Neural cell (in vitro differentiated cells): ENCODE results near the gene CDKN3. TPM values are rescaled to one million over a fixed set of nuclear protein-coding genes. Genes with fewer than 3 reads are reported as not detected.

Experiments used
- H2AFZ ChIP-seq: fragments of 200-600, 300-800 bp; sonication (generic), shearing (Covaris generic); 2 replicates; pipeline ENCODE4 v1.6.0; 2014; ENCODE audit warnings: low read depth, mild to moderate bottlenecking, antibody characterized with exemption, low read length, moderate library complexity
- H3F3A ChIP-seq: fragments of 200-600 bp; shearing (Covaris generic); 2 replicates; pipeline ENCODE4 v1.6.1; 2016; ENCODE audit warnings: mild to moderate bottlenecking, moderate library complexity, mixed read lengths, antibody characterized with exemption, low read length; ENCODE audit not compliant: insufficient read depth, poor library complexity, severe bottlenecking
- H3K27ac ChIP-seq: fragments of 200-600, 300-800 bp; sonication (generic), shearing (Covaris generic); 2 replicates; pipeline ENCODE4 v1.5.1; 2014; ENCODE audit warnings: mild to moderate bottlenecking, low read length, moderate library complexity
- H3K27me3 ChIP-seq: fragments of 300-800, 200-600 bp; sonication (generic), shearing (Covaris generic); 2 replicates; pipeline ENCODE4 v1.6.0; 2014; ENCODE audit warnings: mild to moderate bottlenecking, low read depth, low read length, moderate library complexity; ENCODE audit not compliant: insufficient read depth
- H3K36me3 ChIP-seq: fragments of 300-800, 200-600 bp; sonication (generic), shearing (Covaris generic); 2 replicates; pipeline ENCODE4 v1.5.1; 2014; ENCODE audit warnings: mild to moderate bottlenecking, antibody characterized with exemption, low read length, moderate library complexity; ENCODE audit not compliant: insufficient read depth
- H3K4me2 ChIP-seq: fragments of 300-800, 200-600 bp; sonication (generic), shearing (Covaris generic); 2 replicates; pipeline ENCODE4 v1.6.0; 2014; ENCODE audit warnings: mild to moderate bottlenecking, low read length
- H3K4me3 ChIP-seq: fragments of 300-800, 200-600 bp; sonication (generic), shearing (Covaris generic); 2 replicates; pipeline ENCODE4 v1.5.1; 2014; ENCODE audit warnings: mild to moderate bottlenecking, low read length, moderate library complexity
- H3K79me2 ChIP-seq: fragments of 200-600 bp; shearing (Covaris generic); replicated peaks from 2 replicates; pipeline ENCODE4 v1.6.0; 2014; ENCODE audit warnings: mild to moderate bottlenecking, low read length, moderate library complexity; ENCODE audit not compliant: insufficient read depth
- H3K9ac ChIP-seq: fragments of 300-800, 200-600 bp; sonication (generic), shearing (Covaris generic); 2 replicates; pipeline ENCODE4 v1.6.1; 2016; ENCODE audit warnings: mild to moderate bottlenecking, low read length, mixed read lengths
- H3K9me2 ChIP-seq: fragments of 200-600 bp; shearing (Covaris generic); 2 replicates; pipeline ENCODE4 v1.6.1; 2016; ENCODE audit warnings: mild to moderate bottlenecking, low read length, mixed read lengths; ENCODE audit not compliant: insufficient read depth
- H3K9me3 ChIP-seq: fragments of 200-600, 300-800 bp; sonication (generic), shearing (Covaris generic); 2 replicates; pipeline ENCODE4 v1.6.1; 2016; ENCODE audit warnings: mild to moderate bottlenecking, mixed run types, low read length, moderate library complexity, mixed read lengths
- H4K20me1 ChIP-seq: fragments of 200-600 bp; shearing (Covaris generic); 2 replicates; pipeline ENCODE4 v1.6.1; 2016; ENCODE audit warnings: mild to moderate bottlenecking, mixed run types; ENCODE audit not compliant: insufficient read depth
- CTCF ChIP-seq: fragments of 450-650 bp; IDR thresholded peaks from 2 replicates; pipeline ENCODE4 v1.5.1; 2014; ENCODE audit warnings: antibody characterized with exemption, mild to moderate bottlenecking, moderate library complexity; ENCODE audit not compliant: poor library complexity, severe bottlenecking
- EP300 ChIP-seq: fragments of 450-650 bp; conservative IDR thresholded peaks from 2 replicates; pipeline ENCODE4 v1.6.1; 2014; ENCODE audit warnings: antibody characterized with exemption, mild to moderate bottlenecking, moderate library complexity; ENCODE audit not compliant: poor library complexity, severe bottlenecking
- EZH2 ChIP-seq: fragments of 200-600, 300-800 bp; shearing (Covaris generic), sonication (generic); IDR thresholded peaks from 2 replicates; pipeline ENCODE4 v1.6.1; 2014; ENCODE audit warnings: antibody characterized with exemption, low read length, borderline replicate concordance, mild to moderate bottlenecking; ENCODE audit not compliant: insufficient read depth, poor library complexity, severe bottlenecking
- MXI1 ChIP-seq: fragments of 450-650 bp; conservative IDR thresholded peaks from 2 replicates; pipeline ENCODE4 v1.6.1; 2014; ENCODE audit warnings: antibody characterized with exemption, mild to moderate bottlenecking; ENCODE audit not compliant: poor library complexity, severe bottlenecking
- POLR2AphosphoS5 ChIP-seq: IDR thresholded peaks from 2 replicates; pipeline ENCODE4 v1.6.1; 2012
- RAD21 ChIP-seq: fragments of 450-650 bp; conservative IDR thresholded peaks from 2 replicates; pipeline ENCODE4 v1.6.1; 2014; ENCODE audit warnings: antibody characterized with exemption, mild to moderate bottlenecking, moderate library complexity
- REST ChIP-seq: IDR thresholded peaks from 2 replicates; pipeline ENCODE4 v1.6.1; 2012; ENCODE audit warnings: borderline replicate concordance
- SMC3 ChIP-seq: fragments of 450-650 bp; conservative IDR thresholded peaks from 2 replicates; pipeline ENCODE4 v1.6.1; 2014; ENCODE audit warnings: antibody characterized with exemption, mild to moderate bottlenecking, moderate library complexity; ENCODE audit not compliant: poor library complexity
- TAF1 ChIP-seq: IDR thresholded peaks from 2 replicates; pipeline ENCODE4 v1.6.1; 2012; ENCODE audit warnings: low read depth
- polyA plus RNA-seq: library from polyadenylated mRNA; depleted of rRNA; stranded (reverse); fragments of >200 nt; gene quantifications from 2 replicates; pipeline ENCODE4 v1.2.3, GENCODE V29; 2014

CDKN3 gene
- polyA plus RNA-seq, 1 donor from 2014 or later: 5.9 TPM

GRCh38 chr14:54440037-54440436, 43.2 kb downstream of the CDKN3 start:
- peaks cover 47% of the 10 kb centered on the region for H3K79me2 ChIP-seq
- H3K27me3 ChIP-seq: no peaks in the 10 kb centered on the region
- H3K4me2 ChIP-seq: peak overlapping the region; percentile 69
- no peaks in the 10 kb centered on the region for H3F3A ChIP-seq
- H3K27ac ChIP-seq: peak overlapping the region; percentile 91
- H4K20me1 ChIP-seq: no peaks in the 10 kb centered on the region
- no peak overlapping the region for H2AFZ ChIP-seq
- H3K9ac ChIP-seq: peak overlapping the region; percentile 92
- H3K4me3 ChIP-seq: peak overlapping the region; percentile 73
- TF ChIP-seq TAF1 (no peak), EP300 (no peak), REST (no peak), EZH2 (no peak), RAD21 (no peak), CTCF (no peak), MXI1 (no peak), SMC3 (no peak), POLR2AphosphoS5 (no peak)
- peaks cover 3% of the 10 kb centered on the region for H3K36me3 ChIP-seq
- no peaks in the 10 kb centered on the region for H3K9me3 ChIP-seq
- H3K9me2 ChIP-seq: no peaks in the 10 kb centered on the region

- H3K4me2 ChIP-seq: peak overlapping the region; percentile 69
- no peaks in the 10 kb centered on the region for H3K27me3 ChIP-seq
- no peaks in the 10 kb centered on the region for H4K20me1 ChIP-seq
- H3F3A ChIP-seq: no peaks in the 10 kb centered on the region
- H3K9me3 ChIP-seq: no peaks in the 10 kb centered on the region
- no peaks in the 10 kb centered on the region for H3K9me2 ChIP-seq
- H3K4me3 ChIP-seq: peak overlapping the region; percentile 73
- TF ChIP-seq SMC3 (no peak), CTCF (no peak), EP300 (no peak), MXI1 (no peak), REST (no peak), EZH2 (no peak)
- H3K79me2 ChIP-seq: peaks cover 43% of the 10 kb centered on the region
- H3K9ac ChIP-seq: peak overlapping the region; percentile 92
- peak overlapping the region; percentile 91 for H3K27ac ChIP-seq
- H2AFZ ChIP-seq: no peak overlapping the region
- peaks cover 3% of the 10 kb centered on the region for H3K36me3 ChIP-seq
Observed at GRCh38 chr14:54440476-54440872, 43.7 kb downstream of the CDKN3 start.
